HG02571 (cell line): ENCODE data around the gene SLC26A6.

Experiments
- ATAC-seq: cut with Tn5 transposase; IDR thresholded peaks from one replicate; pipeline ENCODE4 v1.9.1; 2021; ENCODE audit warnings: mild to moderate bottlenecking, moderate library complexity; ENCODE audit not compliant: unreplicated experiment

SLC26A6 gene

DNA sequence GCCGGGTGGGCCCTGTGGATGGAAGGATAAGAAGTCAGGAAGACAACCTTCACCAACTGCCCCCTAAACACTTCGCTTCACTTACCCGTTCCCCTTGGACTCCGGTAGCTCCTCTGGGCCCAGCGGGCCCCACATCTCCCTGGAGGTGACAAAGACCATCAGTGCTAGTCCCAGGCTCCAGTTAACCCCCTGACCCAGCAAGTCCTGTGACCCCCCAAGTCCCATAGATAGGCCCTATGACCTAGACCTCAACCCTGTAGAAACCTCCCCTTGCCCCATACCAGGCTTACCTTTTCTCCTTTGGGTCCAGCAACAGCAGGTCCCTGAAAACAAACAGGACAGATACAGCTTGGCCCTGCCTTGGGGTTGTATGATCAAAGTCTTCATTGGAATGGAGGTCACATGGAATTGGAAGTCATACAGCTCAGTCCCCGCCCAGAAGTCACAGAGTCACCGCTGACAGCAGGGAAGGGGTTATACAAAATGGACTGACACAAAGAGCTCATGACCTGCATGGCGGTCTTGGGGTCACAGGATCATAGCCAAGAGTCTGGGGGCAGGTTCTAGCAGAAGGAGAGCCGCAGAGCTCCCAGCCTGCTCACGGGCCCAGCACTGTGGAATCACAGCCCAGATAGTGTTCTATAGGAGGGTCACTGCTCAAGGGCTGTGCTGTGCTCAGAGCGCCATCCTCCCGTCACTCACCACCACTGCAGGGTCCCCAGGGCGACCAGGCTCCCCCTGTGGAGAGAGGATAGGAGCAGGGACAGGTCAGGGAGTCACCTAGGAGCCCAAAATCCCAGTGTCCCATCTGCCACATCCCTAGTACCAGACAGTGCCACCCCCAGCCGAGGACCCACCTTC, 53.4 kb downstream of the SLC26A6 start:
- no peak for ATAC-seq

DNA sequence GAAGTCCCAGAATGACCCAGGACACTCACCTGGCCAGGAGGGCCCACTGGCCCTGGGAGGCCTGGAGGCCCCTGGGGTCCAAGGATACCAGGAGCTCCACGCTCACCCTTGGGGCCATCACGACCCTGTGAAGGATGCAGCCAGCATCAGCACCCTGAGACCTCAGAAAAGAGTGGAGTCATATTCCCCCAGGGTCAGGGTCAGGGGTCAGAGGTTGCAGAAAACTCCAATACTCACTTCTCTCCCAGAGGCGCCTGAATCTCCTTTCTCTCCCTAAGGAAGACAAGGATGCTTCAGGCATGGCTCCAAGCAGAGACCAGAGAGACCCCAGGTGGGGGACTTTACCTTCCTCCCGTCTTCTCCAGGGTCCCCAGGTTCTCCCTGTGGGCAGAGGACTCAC, 58.6 kb downstream of the SLC26A6 start:
- ATAC-seq, result no peak
